GM12872 (cell line): ENCODE data around the gene GPD2.

ENCODE experiments used
- TF ChIP-seq, protein P1 (sequence below): IDR thresholded peaks from 3 replicates; pipeline ENCODE4 v1.5.1; 2011; ENCODE audit warnings: low read depth, mild to moderate bottlenecking, low read length, moderate library complexity; ENCODE audit not compliant: insufficient read depth

Gene GPD2

DNA sequence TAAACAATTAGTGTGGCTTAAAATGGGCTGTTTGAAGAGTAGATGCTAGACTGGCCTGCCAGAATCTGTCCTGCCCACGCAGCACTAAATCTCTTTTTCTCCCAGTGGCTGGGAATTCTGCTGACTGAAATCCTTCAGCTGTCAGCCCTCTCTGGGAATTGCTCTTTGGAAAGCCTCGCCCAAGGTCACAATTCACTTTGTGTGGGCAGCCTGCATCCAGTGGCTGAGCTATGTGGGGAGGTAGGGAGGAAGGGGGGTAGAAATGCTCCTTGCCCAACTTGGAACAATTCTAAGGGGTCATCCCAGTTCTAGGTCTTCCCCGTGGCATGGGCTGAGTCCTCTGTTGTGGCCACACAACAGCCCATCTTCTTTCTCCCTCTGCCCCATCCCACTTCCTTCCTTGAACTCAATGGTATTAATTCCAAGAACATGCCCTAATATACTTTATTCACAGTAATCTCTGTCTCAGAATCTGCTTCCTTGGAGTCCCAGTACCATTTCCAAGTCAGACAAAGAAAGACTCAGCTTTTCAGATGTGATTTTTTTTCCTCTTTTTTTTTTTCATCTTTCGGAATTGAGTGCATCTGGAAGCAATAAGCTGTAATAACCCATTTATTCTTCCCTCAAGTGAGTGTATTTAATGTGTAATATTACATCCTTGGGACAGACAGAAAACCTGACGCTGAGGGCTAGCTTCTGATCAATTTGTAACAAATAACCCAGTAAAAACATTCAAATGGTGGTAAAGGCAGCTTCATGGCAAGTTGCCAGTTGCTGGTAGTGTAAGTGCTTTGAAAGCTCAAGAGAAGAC is 189.4 kb downstream of the GPD2 start:
- TF ChIP-seq, protein P1, sequence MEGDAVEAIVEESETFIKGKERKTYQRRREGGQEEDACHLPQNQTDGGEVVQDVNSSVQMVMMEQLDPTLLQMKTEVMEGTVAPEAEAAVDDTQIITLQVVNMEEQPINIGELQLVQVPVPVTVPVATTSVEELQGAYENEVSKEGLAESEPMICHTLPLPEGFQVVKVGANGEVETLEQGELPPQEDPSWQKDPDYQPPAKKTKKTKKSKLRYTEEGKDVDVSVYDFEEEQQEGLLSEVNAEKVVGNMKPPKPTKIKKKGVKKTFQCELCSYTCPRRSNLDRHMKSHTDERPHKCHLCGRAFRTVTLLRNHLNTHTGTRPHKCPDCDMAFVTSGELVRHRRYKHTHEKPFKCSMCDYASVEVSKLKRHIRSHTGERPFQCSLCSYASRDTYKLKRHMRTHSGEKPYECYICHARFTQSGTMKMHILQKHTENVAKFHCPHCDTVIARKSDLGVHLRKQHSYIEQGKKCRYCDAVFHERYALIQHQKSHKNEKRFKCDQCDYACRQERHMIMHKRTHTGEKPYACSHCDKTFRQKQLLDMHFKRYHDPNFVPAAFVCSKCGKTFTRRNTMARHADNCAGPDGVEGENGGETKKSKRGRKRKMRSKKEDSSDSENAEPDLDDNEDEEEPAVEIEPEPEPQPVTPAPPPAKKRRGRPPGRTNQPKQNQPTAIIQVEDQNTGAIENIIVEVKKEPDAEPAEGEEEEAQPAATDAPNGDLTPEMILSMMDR = no peak

DNA sequence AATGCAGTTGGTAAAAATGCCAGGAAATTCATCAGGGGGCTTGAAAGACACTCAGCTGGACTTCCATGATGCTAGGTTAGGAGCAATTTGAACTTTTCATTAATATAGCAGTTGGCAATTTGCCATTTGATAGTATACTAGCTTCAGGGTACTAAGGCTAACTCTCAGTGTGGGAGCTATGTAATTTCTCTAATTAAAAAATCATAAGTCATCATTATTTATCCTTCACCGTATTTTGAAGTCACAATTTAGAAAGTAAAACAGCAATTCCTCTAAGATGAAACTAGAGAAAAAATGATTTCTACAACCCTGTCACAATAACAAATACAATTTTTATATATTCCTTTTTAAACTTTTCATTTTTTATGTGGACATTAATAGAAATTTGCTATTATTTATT is 190.8 kb downstream of the GPD2 start:
- TF ChIP-seq, protein P1 = no peak

DNA sequence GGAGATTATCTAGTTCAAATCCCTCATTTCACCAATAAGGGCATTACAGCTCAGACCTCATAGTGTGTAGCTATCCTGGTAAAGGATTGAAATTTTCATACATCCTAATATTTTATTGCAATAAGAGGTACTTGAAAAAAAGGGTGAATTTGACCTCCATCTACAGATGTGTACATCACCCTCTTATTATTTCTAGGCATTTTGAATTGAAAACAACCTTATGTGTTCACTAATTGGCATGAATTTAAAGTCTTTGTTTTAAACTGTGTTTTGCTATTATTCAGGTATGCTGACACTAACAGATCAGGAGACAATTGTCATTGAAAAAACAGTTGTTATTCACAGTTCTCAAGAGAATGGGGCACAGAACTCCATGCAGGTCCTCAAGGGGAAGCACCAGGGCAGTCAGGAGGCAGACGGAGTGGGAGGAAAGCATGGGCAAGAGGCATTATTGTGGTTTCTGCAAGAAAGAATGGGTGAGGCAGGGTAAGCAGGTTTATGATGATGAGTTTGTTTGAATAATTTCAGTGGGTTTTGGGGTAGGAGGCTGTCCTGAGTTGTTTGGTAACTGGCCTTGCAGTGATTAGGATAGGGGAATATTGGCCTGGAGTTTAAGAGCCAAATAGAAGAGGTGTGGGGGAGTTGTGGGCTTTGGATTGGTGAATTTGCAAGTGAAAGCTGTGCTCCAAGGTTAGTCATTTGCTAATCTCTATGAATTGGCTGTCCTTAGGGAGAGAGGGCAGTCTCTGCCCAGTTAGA is 194.6 kb downstream of the GPD2 start:
- TF ChIP-seq, protein P1 = no peak

DNA sequence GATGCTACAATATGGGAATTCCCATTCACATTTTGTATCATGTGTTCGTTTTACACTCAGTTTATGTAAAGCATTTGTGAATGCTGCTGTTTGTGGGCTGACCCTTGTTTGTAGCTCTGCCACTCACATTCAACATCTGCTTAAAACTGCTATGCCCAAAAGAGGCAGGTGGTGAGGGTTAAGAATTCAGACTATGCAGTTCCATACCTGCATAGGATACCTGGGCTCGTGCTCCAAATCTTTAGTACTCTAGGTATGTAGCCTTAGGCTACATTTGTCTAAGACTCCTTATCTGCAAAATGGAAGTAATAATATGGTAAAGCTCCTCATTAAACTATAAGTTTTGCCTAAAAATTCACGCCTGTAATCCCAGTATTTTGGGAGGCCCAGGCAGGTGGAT is 199.5 kb downstream of the GPD2 start:
- TF ChIP-seq, protein P1 = no peak
